Lower lobe of right lung (tissue), 2 donors: Measurements from ENCODE around the gene DTNB. TPM values are rescaled to one million over a fixed set of nuclear protein-coding genes. Genes with fewer than 3 reads are reported as not detected.

Experiments used
- ATAC-seq, 2 donors: fragments of 200-7000 bp; cut with Tn5 transposase; one replicate each; pipeline ENCODE4 v1.9.1; 2020 to 2022; ENCODE audit warnings: mild to moderate bottlenecking in 2 of 2, moderate library complexity in 2 of 2
- DNase-seq: peaks from one replicate; pipeline ENCODE4 v3.0.0-alpha.2; 2020
- H3K27ac ChIP-seq: fragments of 200-600 bp; one replicate; pipeline ENCODE4 v1.8.0; 2022
- H3K27me3 ChIP-seq: fragments of 200-600 bp; one replicate; pipeline ENCODE4 v1.8.0; 2022; ENCODE audit warnings: low read depth
- H3K36me3 ChIP-seq: fragments of 200-600 bp; one replicate; pipeline ENCODE4 v1.8.0; 2022; ENCODE audit warnings: mild to moderate bottlenecking
- H3K4me1 ChIP-seq: fragments of 200-600 bp; one replicate; pipeline ENCODE4 v1.8.0; 2022
- H3K4me3 ChIP-seq: fragments of 200-600 bp; one replicate; pipeline ENCODE4 v1.8.0; 2022; ENCODE audit warnings: mild to moderate bottlenecking
- H3K9me3 ChIP-seq: fragments of 200-600 bp; one replicate; pipeline ENCODE4 v1.8.0; 2022
- CTCF ChIP-seq: fragments of 200-600 bp; IDR thresholded peaks from one replicate; pipeline ENCODE4 v1.8.0; 2022; ENCODE audit warnings: antibody characterized with exemption, mild to moderate bottlenecking
- intact Hi-C: fragments of 100-400 bp; cut with DNase I; formaldehyde crosslinking; loops from one replicate; pipeline ENCODE4 v1.11.0; 2022
- total RNA-seq: library from RNA; stranded (reverse); fragmentation: NEBNext Ultra II Directional; extraction: Animal tissue kit (Norgen Biotek cat#: 25700); gene quantifications from one replicate; pipeline ENCODE4 v1.2.1, GENCODE V29; 2021
- donor health status: DM: no; HTN: yes; CAD: no; lungs with severe emphysema.

The DTNB gene
- total RNA-seq, 1 donor from 2014 or later: 32.9 TPM

GRCh38 chr2:25446122-25446521 lies 227.3 kb downstream of the DTNB start:
- ATAC-seq: no peak
- Histone ChIP-seq H3K4me1 (no peaks in the 10 kb centered on the region), H3K27ac (no peak overlapping the region), H3K9me3 (no peaks in the 10 kb centered on the region), H3K27me3 (no peaks in the 10 kb centered on the region), H3K4me3 (no peak overlapping the region), H3K36me3 (peaks cover 10% of the 10 kb centered on the region)
- no peak for TF ChIP-seq CTCF
- no peak for DNase-seq
- intact Hi-C loops: no loop called here

- DNase-seq (no peak), ATAC-seq (no peak)
- peaks cover 5% of the 10 kb centered on the region for H3K36me3 ChIP-seq
- TF ChIP-seq CTCF: no peak
- no peaks in the 10 kb centered on the region for H3K9me3 ChIP-seq
- no peaks in the 10 kb centered on the region for H3K4me1 ChIP-seq
- no peak overlapping the region for H3K27ac ChIP-seq
- no peak overlapping the region for H3K4me3 ChIP-seq
- no peaks in the 10 kb centered on the region for H3K27me3 ChIP-seq
- intact Hi-C loops: no loop called here
Measured at GRCh38 chr2:25445464-25445863, 227.9 kb downstream of the DTNB start.

GRCh38 chr2:25444608-25445270 lies 228.6 kb downstream of the DTNB start:
- Histone ChIP-seq H3K27me3 (no peaks in the 10 kb centered on the region), H3K9me3 (no peaks in the 10 kb centered on the region), H3K4me1 (no peaks in the 10 kb centered on the region), H3K27ac (no peak overlapping the region), H3K4me3 (no peak overlapping the region), H3K36me3 (no peaks in the 10 kb centered on the region)
- ATAC-seq: no peak
- TF ChIP-seq CTCF: no peak
- intact Hi-C loops: no loop called here
- no peak for DNase-seq

- no peaks in the 10 kb centered on the region for H3K27me3 ChIP-seq
- no peak for TF ChIP-seq CTCF
- no peaks in the 10 kb centered on the region for H3K9me3 ChIP-seq
- H3K4me1 ChIP-seq: no peaks in the 10 kb centered on the region
- DNase-seq (no peak), ATAC-seq (no peak)
- H3K4me3 ChIP-seq: no peak overlapping the region
- H3K27ac ChIP-seq: no peak overlapping the region
- H3K36me3 ChIP-seq: no peaks in the 10 kb centered on the region
- intact Hi-C loops: no loop called here
Measured at GRCh38 chr2:25443766-25444165, 229.6 kb downstream of the DTNB start.

- no peaks in the 10 kb centered on the region for H3K9me3 ChIP-seq
- no peaks in the 10 kb centered on the region for H3K27me3 ChIP-seq
- no peak for TF ChIP-seq CTCF
- DNase-seq (no peak), ATAC-seq (no peak)
- no peak overlapping the region for H3K4me3 ChIP-seq
- no peak overlapping the region for H3K27ac ChIP-seq
- intact Hi-C loops: no loop called here
- H3K4me1 ChIP-seq: no peaks in the 10 kb centered on the region
- H3K36me3 ChIP-seq: no peaks in the 10 kb centered on the region
Measured at GRCh38 chr2:25441353-25441752, 232.0 kb downstream of the DTNB start.
